GM12878 (cell line): ENCODE measurements around the gene MAN2A2. TPM values are rescaled to one million over a fixed set of nuclear protein-coding genes. Genes with fewer than 3 reads are reported as not detected.

Source experiments
- ATAC-seq: fragments of 200-7000 bp; cut with Tn5 transposase; 3 replicates; pipeline ENCODE4 v1.9.1; 2020; ENCODE audit warnings: mild to moderate bottlenecking, moderate library complexity
- BruUV-seq: library from RNA; stranded (reverse); fragments of 400-500 nt; replicated peaks from 2 replicates; lab custom pipeline; 2021; lab: Mats Ljungman, UMichigan
- CTCF ChIA-PET: fragments of 300-600 bp; sonication (Branson Sonifier 250); formaldehyde crosslinking; extraction: SDS; loops from one replicate; lab custom pipeline; 2021; ENCODE audit warnings: inconsistent platforms; lab: Yijun Ruan, JAX
- POLR2A ChIA-PET: fragments of 350-600 bp; formaldehyde crosslinking; extraction: SDS; loops from one replicate; lab custom pipeline; 2021; ENCODE audit warnings: inconsistent platforms; lab: Charles Lee
- RAD21 ChIA-PET: fragments of 300-600 bp; sonication (Branson Sonifier 250); formaldehyde crosslinking; loops from one replicate; lab custom pipeline; 2023; ENCODE audit warnings: antibody characterized with exemption; ENCODE audit not compliant: unreplicated experiment; lab: Charles Lee
- SMC1A ChIA-PET: fragments of 300-600 bp; sonication (Branson Sonifier 250); formaldehyde crosslinking; loops from one replicate; lab custom pipeline; 2023; ENCODE audit not compliant: unreplicated experiment, uncharacterized antibody; lab: Charles Lee
- DNase-seq: peaks from one replicate; pipeline ENCODE4 v3.0.0-alpha.2; 2011; ENCODE audit warnings: low read depth, low spot score
- FAIRE-seq: peaks from 3 replicates; lab custom pipeline; 2011; peaks lifted over from hg19 to GRCh38; lab: Jason Lieb, UNC
- H2AFZ ChIP-seq: 2 replicates; pipeline ENCODE4 v1.6.0; 2011; ENCODE audit warnings: low read depth, low read length, control low read depth; ENCODE audit not compliant: control insufficient read depth
- H3K27ac ChIP-seq: 2 replicates; pipeline ENCODE4 v1.5.1; 2011; ENCODE audit warnings: control low read depth; ENCODE audit not compliant: control insufficient read depth, insufficient read depth
- H3K27me3 ChIP-seq, 2 experiments: replicated peaks in 1 of 2; 2 replicates each; pipeline versions ENCODE4 v1.6.0 to v1.6.1; 2011; ENCODE audit warnings: low read length in 1 of 2; ENCODE audit not compliant: control insufficient read depth in 2 of 2, insufficient read depth in 2 of 2
- H3K36me3 ChIP-seq, 2 experiments: 2 replicates each; pipeline ENCODE4 v1.5.1; 2011; ENCODE audit warnings: low read length in 1 of 2; ENCODE audit not compliant: control insufficient read depth in 2 of 2, insufficient read depth in 2 of 2
- H3K4me1 ChIP-seq: 2 replicates; pipeline ENCODE4 v1.6.1; 2011; ENCODE audit warnings: mild to moderate bottlenecking, low read length, moderate library complexity, mixed read lengths; ENCODE audit not compliant: control insufficient read depth, insufficient read depth
- H3K4me2 ChIP-seq: 2 replicates; pipeline ENCODE4 v1.6.0; 2011; ENCODE audit warnings: control low read depth; ENCODE audit not compliant: control insufficient read depth, insufficient read depth
- H3K4me3 ChIP-seq: fragments of 200-600 bp; sonication (generic); 2 replicates; pipeline ENCODE4 v1.5.1; 2016
- H3K79me2 ChIP-seq: 2 replicates; pipeline ENCODE4 v1.6.0; 2011; ENCODE audit warnings: low read length; ENCODE audit not compliant: control insufficient read depth, insufficient read depth
- H3K9ac ChIP-seq: 2 replicates; pipeline ENCODE4 v1.8.0; 2011; ENCODE audit warnings: low read length, control low read depth, mixed read lengths; ENCODE audit not compliant: control insufficient read depth, insufficient read depth
- H3K9me3 ChIP-seq: replicated peaks from 3 replicates; pipeline ENCODE4 v1.5.1; 2011; ENCODE audit warnings: mild to moderate bottlenecking, low read length; ENCODE audit not compliant: control insufficient read depth, insufficient read depth
- H4K20me1 ChIP-seq: 2 replicates; pipeline ENCODE4 v1.6.0; 2011; ENCODE audit not compliant: control insufficient read depth, insufficient read depth
- CBFB ChIP-seq: IDR thresholded peaks from 2 replicates; pipeline ENCODE4 v1.6.1; 2016; ENCODE audit warnings: antibody characterized with exemption, low read depth
- CHD1 ChIP-seq: IDR thresholded peaks from 2 replicates; pipeline ENCODE4 v1.6.1; 2012; ENCODE audit warnings: low read depth, low read length, improper control_type of control experiment
- HDAC2 ChIP-seq: fragments of 200-600 bp; sonication (generic); IDR thresholded peaks from 2 replicates; pipeline ENCODE4 v1.6.1; 2017
- HDGF ChIP-seq: fragments of 450-650 bp; IDR thresholded peaks from 2 replicates; pipeline ENCODE4 v1.6.1; 2016; ENCODE audit warnings: antibody characterized with exemption
- IKZF1 ChIP-seq: fragments of 450-650 bp; conservative IDR thresholded peaks from 2 replicates; pipeline ENCODE4 v1.6.1; 2017; ENCODE audit warnings: antibody characterized with exemption, mild to moderate bottlenecking
- KAT2A ChIP-seq: conservative IDR thresholded peaks from 2 replicates; pipeline ENCODE4 v1.6.1; 2011; ENCODE audit warnings: low read depth, low read length; ENCODE audit not compliant: control insufficient read depth
- KDM1A ChIP-seq: fragments of 200-600 bp; sonication (generic); IDR thresholded peaks from 2 replicates; pipeline ENCODE4 v1.6.1; 2016; ENCODE audit warnings: borderline replicate concordance
- SMC3 ChIP-seq: IDR thresholded peaks from 2 replicates; pipeline ENCODE4 v1.6.1; 2011; ENCODE audit warnings: low read length, improper control_type of control experiment, borderline replicate concordance
- SPI1 ChIP-seq: IDR thresholded peaks from 2 replicates; pipeline ENCODE4 v1.6.1; 2011; ENCODE audit warnings: low read depth, mild to moderate bottlenecking, low read length, moderate library complexity, borderline replicate concordance; ENCODE audit not compliant: insufficient read depth
- STAT3 ChIP-seq: IDR thresholded peaks from 2 replicates; pipeline ENCODE4 v1.6.1; 2011; ENCODE audit warnings: low read depth, low read length, improper control_type of control experiment
- TAF1 ChIP-seq: IDR thresholded peaks from 2 replicates; pipeline ENCODE4 v1.6.1; 2011; ENCODE audit warnings: mild to moderate bottlenecking, low read depth, low read length, borderline replicate concordance
- TBL1XR1 ChIP-seq: IDR thresholded peaks from 2 replicates; pipeline ENCODE4 v1.6.1; 2012; ENCODE audit warnings: low read depth, low read length, improper control_type of control experiment
- TCF7 ChIP-seq: IDR thresholded peaks from 2 replicates; pipeline ENCODE4 v1.6.1; 2014; ENCODE audit warnings: antibody characterized with exemption, borderline replicate concordance
- YY1 ChIP-seq: IDR thresholded peaks from 2 replicates; pipeline ENCODE4 v1.6.1; 2011; ENCODE audit warnings: low read depth, mild to moderate bottlenecking, low read length
- ZNF622 ChIP-seq: fragments of 450-650 bp; IDR thresholded peaks from 2 replicates; pipeline ENCODE4 v1.6.1; 2017; ENCODE audit warnings: mild to moderate bottlenecking, inconsistent platforms
- WGBS: methylation state at CpG from one replicate; pipeline ENCODE4 v1.1.6; 2016; ENCODE audit warnings: low lambda C conversion rate; ENCODE audit not compliant: insufficient replicate concordance, insufficient coverage; ENCODE audit errors: missing lambda C conversion rate; 5-methylcytosine and 5-hydroxymethylcytosine counted together
- in situ Hi-C: fragments of 300-500 bp; cut with MboI; formaldehyde crosslinking; loops from 9 replicates; pipeline ENCODE4 v1.14.3; 2018; ENCODE audit warnings: mixed read lengths
- intact Hi-C: fragments of 100-400 bp; cut with micrococcal nuclease; formaldehyde crosslinking; loops from one replicate; pipeline ENCODE4 v1.14.2; 2022; ENCODE audit not compliant: unreplicated experiment
- polyA plus RNA-seq, 11 experiments: library from polyadenylated mRNA; depleted of rRNA in 4 of 11; unstranded in 6 of 11; stranded (reverse) in 5 of 11; fragments of >200 nt; fragmentation: Nextera tagmentation in 4 of 11; fragmentation: Illumina TruSeq in 1 of 11; extraction: Ambion mirVana in 4 of 11; extraction: Trizol in 1 of 11; gene quantifications; 1 replicate in 1 of 11; 2 replicates in 10 of 11; pipeline versions ENCODE4 v1.2.1 to v1.2.3, GENCODE V29; 2011 to 2016; ENCODE audit warnings: inconsistent platforms in 2 of 11, missing spikeins in 2 of 11, low read depth in 1 of 11
- total RNA-seq, 4 experiments: library from RNA; depleted of rRNA in 3 of 4; stranded (reverse); fragments of >200 nt in 3 of 4; fragmentation: Illumina TruSeq in 1 of 4; extraction: Trizol in 1 of 4; gene quantifications; 2 replicates each; pipeline versions ENCODE4 v1.2.1 to v1.2.3, GENCODE V29; 2013 to 2021
- TF ChIP-seq, protein P1 (sequence below): fragments of 450-650 bp; IDR thresholded peaks from 2 replicates; pipeline ENCODE4 v1.6.1; 2017; ENCODE audit warnings: mild to moderate bottlenecking
- TF ChIP-seq, protein P2 (sequence below): fragments of 450-650 bp; IDR thresholded peaks from 2 replicates; pipeline ENCODE4 v1.6.1; 2016; ENCODE audit warnings: mild to moderate bottlenecking

Gene MAN2A2
- total and polyA plus RNA-seq, 10 of the 15 experiments (the other 5 are each of a cell fraction or from before 2014, with no cell fraction given): 4.2 to 79.4 (median 23.2) TPM

DNA sequence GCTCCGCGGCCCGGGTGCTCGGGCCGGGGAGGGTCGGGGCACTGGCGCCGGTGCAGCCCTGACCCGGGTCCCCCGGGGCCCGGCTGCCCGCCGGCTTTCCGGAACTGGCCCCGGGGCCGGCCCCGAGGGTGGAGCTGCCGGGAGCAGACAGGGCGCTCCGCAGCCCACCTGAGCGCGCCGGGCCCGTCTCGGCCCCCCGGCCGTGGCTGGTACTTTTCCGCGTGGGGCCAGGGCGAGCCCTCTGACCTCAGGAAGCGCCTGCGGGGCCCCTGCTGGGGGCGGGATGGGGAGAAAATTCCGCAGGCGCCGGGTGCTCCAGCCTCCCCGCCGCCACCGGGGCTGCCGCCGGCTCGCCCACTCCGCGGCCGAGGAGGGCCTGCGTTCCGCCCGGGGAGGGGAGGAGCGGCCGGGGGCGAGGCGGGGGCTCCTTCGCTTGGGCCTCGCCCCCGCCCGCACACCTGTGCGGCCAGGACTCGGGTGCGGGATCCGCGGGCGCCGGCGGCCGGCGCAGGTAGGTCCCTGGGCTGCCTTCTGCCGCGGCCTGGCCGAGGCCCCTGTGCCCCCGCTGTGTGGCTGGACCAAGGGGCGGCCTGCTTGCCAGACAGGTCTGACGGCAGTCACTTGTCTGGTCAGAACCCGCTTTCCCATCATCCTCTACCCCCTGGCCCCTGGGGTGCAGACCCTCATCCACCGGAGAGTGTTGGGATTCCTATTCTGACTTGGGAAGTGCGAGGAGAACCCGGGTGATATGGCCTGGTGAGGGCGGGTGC is 31.2 kb upstream of the MAN2A2 start (continued):
- TF ChIP-seq TCF7 (no peak), IKZF1 (peak; percentile 31; the same call in 1 of the 2 replicates), STAT3 (no peak)
- TF ChIP-seq, protein P1, sequence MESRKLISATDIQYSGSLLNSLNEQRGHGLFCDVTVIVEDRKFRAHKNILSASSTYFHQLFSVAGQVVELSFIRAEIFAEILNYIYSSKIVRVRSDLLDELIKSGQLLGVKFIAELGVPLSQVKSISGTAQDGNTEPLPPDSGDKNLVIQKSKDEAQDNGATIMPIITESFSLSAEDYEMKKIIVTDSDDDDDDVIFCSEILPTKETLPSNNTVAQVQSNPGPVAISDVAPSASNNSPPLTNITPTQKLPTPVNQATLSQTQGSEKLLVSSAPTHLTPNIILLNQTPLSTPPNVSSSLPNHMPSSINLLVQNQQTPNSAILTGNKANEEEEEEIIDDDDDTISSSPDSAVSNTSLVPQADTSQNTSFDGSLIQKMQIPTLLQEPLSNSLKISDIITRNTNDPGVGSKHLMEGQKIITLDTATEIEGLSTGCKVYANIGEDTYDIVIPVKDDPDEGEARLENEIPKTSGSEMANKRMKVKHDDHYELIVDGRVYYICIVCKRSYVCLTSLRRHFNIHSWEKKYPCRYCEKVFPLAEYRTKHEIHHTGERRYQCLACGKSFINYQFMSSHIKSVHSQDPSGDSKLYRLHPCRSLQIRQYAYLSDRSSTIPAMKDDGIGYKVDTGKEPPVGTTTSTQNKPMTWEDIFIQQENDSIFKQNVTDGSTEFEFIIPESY: no peak
- TF ChIP-seq, all 136 proteins: peak for 8

DNA sequence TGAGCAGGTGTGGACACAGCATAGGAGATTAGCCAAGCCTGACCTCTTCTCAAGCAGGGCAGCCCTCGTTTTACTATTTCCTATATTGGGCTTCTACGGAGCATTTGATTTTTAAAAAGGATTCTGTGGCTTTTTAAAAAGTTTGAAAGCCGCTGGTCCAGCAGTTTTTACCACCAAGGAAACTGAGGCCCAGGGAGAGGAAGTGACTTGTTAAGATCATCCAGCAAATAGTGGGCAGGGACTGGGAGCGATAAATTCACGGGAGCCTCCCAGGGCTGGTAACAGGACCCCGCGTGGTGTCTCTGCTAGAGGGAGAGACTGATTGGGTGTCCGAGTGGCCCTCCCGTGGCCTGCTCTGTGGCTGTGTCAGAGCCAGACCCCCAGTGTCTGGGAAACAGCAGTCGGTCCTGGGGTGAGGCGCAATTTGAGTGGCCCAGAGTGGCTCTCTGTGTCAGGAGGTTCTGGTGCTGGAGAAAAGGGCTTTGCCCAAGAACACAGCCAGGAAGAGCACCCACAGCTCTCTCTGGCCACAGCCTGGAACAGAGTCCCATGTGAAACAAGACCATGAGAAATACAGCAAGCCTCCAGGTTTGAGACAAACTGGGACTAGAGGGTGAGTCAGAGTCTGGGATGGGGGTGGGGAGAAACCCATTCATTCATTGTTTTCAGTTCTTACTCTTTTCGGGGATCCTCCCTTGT is 30.5 kb upstream of the MAN2A2 start:
- intact Hi-C loops: loop anchor here (5.0 kb wide), 3 partner anchors 40 to 155 kb away; partner anchors contain the start of gene BLM
- peak overlapping the region; percentile 13 for H2AFZ ChIP-seq
- peak overlapping the region; percentile 93 for H3K9ac ChIP-seq
- ChIA-PET POLR2A (interaction anchor here (0.5 to 0.6 kb wide), 2 partner anchors 29 to 223 kb away, joined by 3 read pairs; no protein-coding TSS in a partner anchor), RAD21 (interaction anchor here (1.1 to 1.7 kb wide), 7 partner anchors 20 to 216 kb away, joined by 3 to 8 read pairs (median 5); partner anchors contain the start of gene HDDC3), CTCF (interaction anchor here (0.6 to 2.2 kb wide), 6 partner anchors 14 to 651 kb away, joined by 3 to 16 read pairs (median 3); no protein-coding TSS in a partner anchor), SMC1A (interaction anchor here (2.0 kb wide), 1 partner anchor 13 kb away, joined by 8 read pairs; no protein-coding TSS in a partner anchor)
- peaks cover 4% of the 10 kb centered on the region; the same call in 1 of the 2 replicates for H4K20me1 ChIP-seq
- WGBS: 4% methylated on average over 11 of the region's 12 CpGs
- peak overlapping the region; percentile 79 for H3K27ac ChIP-seq
- H3K36me3 ChIP-seq: peaks cover 8 to 14% of the 10 kb centered on the region in 2 experiments; a peak in 3 of 4 replicates
- peak overlapping the region; percentile 80 for H3K4me3 ChIP-seq
- BruUV-seq: TSS peak; percentile 68
- H3K4me1 ChIP-seq: peaks cover 28% of the 10 kb centered on the region
- H3K79me2 ChIP-seq: peaks cover 29% of the 10 kb centered on the region
- H3K9me3 ChIP-seq: no peaks in the 10 kb centered on the region
- DNase-seq (no peak), ATAC-seq (peak; percentile 59), FAIRE-seq (peak; percentile 68)
- no peaks in the 10 kb centered on the region for H3K27me3 ChIP-seq
- peak overlapping the region; percentile 98 for H3K4me2 ChIP-seq
- in situ Hi-C loops: no loop called here
- TF ChIP-seq KDM1A: no peak
- TF ChIP-seq, protein P2, sequence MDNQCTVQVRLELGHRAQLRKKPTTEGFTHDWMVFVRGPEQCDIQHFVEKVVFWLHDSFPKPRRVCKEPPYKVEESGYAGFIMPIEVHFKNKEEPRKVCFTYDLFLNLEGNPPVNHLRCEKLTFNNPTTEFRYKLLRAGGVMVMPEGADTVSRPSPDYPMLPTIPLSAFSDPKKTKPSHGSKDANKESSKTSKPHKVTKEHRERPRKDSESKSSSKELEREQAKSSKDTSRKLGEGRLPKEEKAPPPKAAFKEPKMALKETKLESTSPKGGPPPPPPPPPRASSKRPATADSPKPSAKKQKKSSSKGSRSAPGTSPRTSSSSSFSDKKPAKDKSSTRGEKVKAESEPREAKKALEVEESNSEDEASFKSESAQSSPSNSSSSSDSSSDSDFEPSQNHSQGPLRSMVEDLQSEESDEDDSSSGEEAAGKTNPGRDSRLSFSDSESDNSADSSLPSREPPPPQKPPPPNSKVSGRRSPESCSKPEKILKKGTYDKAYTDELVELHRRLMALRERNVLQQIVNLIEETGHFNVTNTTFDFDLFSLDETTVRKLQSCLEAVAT: 0 out of 2 replicates have a peak, but pooled peaks have one; percentile 25
- TF ChIP-seq HDAC2: no peak
- TF ChIP-seq SPI1: no peak
- TF ChIP-seq TBL1XR1: no peak
- no peak for TF ChIP-seq TAF1
- no peak for TF ChIP-seq YY1
- no peak for TF ChIP-seq CBFB
- no peak for TF ChIP-seq STAT3
- no peak for TF ChIP-seq KAT2A
- TF ChIP-seq CHD1: 0 out of 2 replicates have a peak, but pooled peaks have one; percentile 48
- TF ChIP-seq ZNF622: no peak
- no peak for TF ChIP-seq TCF7
- no peak for TF ChIP-seq HDGF
- TF ChIP-seq SMC3: peak; percentile 4; the same call in 1 of the 2 replicates
